SK-N-SH treated with all-trans-retinoic acid at 6 μM for 48 hours (cell line): ENCODE data around the gene FOXE3.

Source experiments
- ATAC-seq: fragments of 200-7000 bp; cut with Tn5 transposase; 3 replicates; pipeline ENCODE4 v1.9.1; 2020; ENCODE audit warnings: mild to moderate bottlenecking, moderate library complexity
- ARNTL ChIP-seq: fragments of 450-650 bp; formaldehyde crosslinking; IDR thresholded peaks from 2 replicates; pipeline ENCODE4 v1.5.0; 2020; ENCODE audit warnings: low read depth, mild to moderate bottlenecking, moderate library complexity, borderline replicate concordance
- BACH2 ChIP-seq: fragments of 250-450 bp; sonication (Bioruptor Pico); IDR thresholded peaks from 2 replicates; pipeline ENCODE4 v1.9.0; 2021; ENCODE audit warnings: mild to moderate bottlenecking, borderline replicate concordance
- CSDC2 ChIP-seq: fragments of 250-450 bp; sonication (Bioruptor Pico); IDR thresholded peaks from 2 replicates; pipeline ENCODE4 v1.5.0; 2020; ENCODE audit warnings: mild to moderate bottlenecking, moderate library complexity
- ESRRG ChIP-seq: fragments of 250-450 bp; sonication (Bioruptor Pico); IDR thresholded peaks from 2 replicates; pipeline ENCODE4 v1.6.1; 2021; ENCODE audit warnings: mild to moderate bottlenecking
- GLIS3 ChIP-seq: fragments of 250-450 bp; sonication (Bioruptor Pico); IDR thresholded peaks from 2 replicates; pipeline ENCODE4 v1.5.0; 2020; ENCODE audit warnings: mild to moderate bottlenecking, moderate library complexity
- OSR1 ChIP-seq: fragments of 250-450 bp; sonication (Bioruptor Pico); IDR thresholded peaks from 2 replicates; pipeline ENCODE4 v1.8.0; 2022; ENCODE audit warnings: moderate library complexity, mild to moderate bottlenecking, inconsistent platforms
- PPARA ChIP-seq: fragments of 250-450 bp; sonication (Bioruptor Pico); IDR thresholded peaks from 2 replicates; pipeline ENCODE4 v1.5.0; 2020; ENCODE audit warnings: mild to moderate bottlenecking, borderline replicate concordance
- RARB ChIP-seq: fragments of 250-450 bp; sonication (Bioruptor Pico); IDR thresholded peaks from 2 replicates; pipeline ENCODE4 v1.8.0; 2021; ENCODE audit warnings: mild to moderate bottlenecking, moderate library complexity
- SNAI2 ChIP-seq: fragments of 250-450 bp; sonication (Bioruptor Pico); IDR thresholded peaks from 2 replicates; pipeline ENCODE4 v1.5.0; 2020; ENCODE audit warnings: mild to moderate bottlenecking, moderate library complexity
- TCF4 ChIP-seq: fragments of 250-450 bp; sonication (Bioruptor Pico); IDR thresholded peaks from 2 replicates; pipeline ENCODE4 v1.8.0; 2021; ENCODE audit warnings: mild to moderate bottlenecking, moderate library complexity, borderline replicate concordance
- TOX ChIP-seq: fragments of 250-450 bp; sonication (Bioruptor Pico); IDR thresholded peaks from 2 replicates; pipeline ENCODE4 v1.8.0; 2021; ENCODE audit warnings: mild to moderate bottlenecking, moderate library complexity, borderline replicate concordance
- ZC3H10 ChIP-seq: fragments of 250-450 bp; sonication (Bioruptor Pico); IDR thresholded peaks from 2 replicates; pipeline ENCODE4 v1.5.1; 2021; ENCODE audit warnings: mild to moderate bottlenecking, moderate library complexity
- ZFP3 ChIP-seq: fragments of 250-450 bp; sonication (Bioruptor Pico); IDR thresholded peaks from 2 replicates; pipeline ENCODE4 v1.5.0; 2020; ENCODE audit warnings: mild to moderate bottlenecking, moderate library complexity
- ZNF565 ChIP-seq: fragments of 450-650 bp; formaldehyde crosslinking; conservative IDR thresholded peaks from 2 replicates; pipeline ENCODE4 v1.5.0; 2020; ENCODE audit warnings: low read depth, mild to moderate bottlenecking, moderate library complexity
- ZNF70 ChIP-seq: fragments of 450-650 bp; formaldehyde crosslinking; IDR thresholded peaks from 2 replicates; pipeline ENCODE4 v1.5.0; 2020; ENCODE audit warnings: mild to moderate bottlenecking, moderate library complexity
- ZNF8 ChIP-seq: fragments of 450-650 bp; formaldehyde crosslinking; IDR thresholded peaks from 2 replicates; pipeline ENCODE4 v1.5.0; 2020; ENCODE audit warnings: mild to moderate bottlenecking, moderate library complexity
- TF ChIP-seq, protein P1 (sequence below): fragments of 250-450 bp; sonication (Bioruptor Pico); IDR thresholded peaks from 2 replicates; pipeline ENCODE4 v1.8.0; 2021; ENCODE audit warnings: low read depth, mild to moderate bottlenecking, moderate library complexity, borderline replicate concordance
- TF ChIP-seq, protein P2 (sequence below): fragments of 250-450 bp; sonication (Bioruptor Pico); IDR thresholded peaks from 2 replicates; pipeline ENCODE4 v1.5.1; 2021; ENCODE audit warnings: mild to moderate bottlenecking, moderate library complexity
- TF ChIP-seq, protein P3 (sequence below): fragments of 250-450 bp; sonication (Bioruptor Pico); IDR thresholded peaks from 2 replicates; pipeline ENCODE4 v1.5.1; 2020; ENCODE audit warnings: low read depth, mild to moderate bottlenecking, moderate library complexity

The FOXE3 gene

GRCh38 chr1:47444562-47445465 lies 28.7 kb downstream of the FOXE3 start (continued):
- TF ChIP-seq, protein P1, sequence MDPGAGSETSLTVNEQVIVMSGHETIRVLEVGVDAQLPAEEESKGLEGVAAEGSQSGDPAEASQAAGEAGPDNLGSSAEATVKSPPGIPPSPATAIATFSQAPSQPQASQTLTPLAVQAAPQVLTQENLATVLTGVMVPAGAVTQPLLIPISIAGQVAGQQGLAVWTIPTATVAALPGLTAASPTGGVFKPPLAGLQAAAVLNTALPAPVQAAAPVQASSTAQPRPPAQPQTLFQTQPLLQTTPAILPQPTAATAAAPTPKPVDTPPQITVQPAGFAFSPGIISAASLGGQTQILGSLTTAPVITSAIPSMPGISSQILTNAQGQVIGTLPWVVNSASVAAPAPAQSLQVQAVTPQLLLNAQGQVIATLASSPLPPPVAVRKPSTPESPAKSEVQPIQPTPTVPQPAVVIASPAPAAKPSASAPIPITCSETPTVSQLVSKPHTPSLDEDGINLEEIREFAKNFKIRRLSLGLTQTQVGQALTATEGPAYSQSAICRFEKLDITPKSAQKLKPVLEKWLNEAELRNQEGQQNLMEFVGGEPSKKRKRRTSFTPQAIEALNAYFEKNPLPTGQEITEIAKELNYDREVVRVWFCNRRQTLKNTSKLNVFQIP, result no peak
- TF ChIP-seq SNAI2 (CRISPR knock-in tag) (no peak), ZNF8 (CRISPR knock-in tag) (no peak), ZC3H10 (CRISPR knock-in tag) (no peak)
- TF ChIP-seq, protein P2, sequence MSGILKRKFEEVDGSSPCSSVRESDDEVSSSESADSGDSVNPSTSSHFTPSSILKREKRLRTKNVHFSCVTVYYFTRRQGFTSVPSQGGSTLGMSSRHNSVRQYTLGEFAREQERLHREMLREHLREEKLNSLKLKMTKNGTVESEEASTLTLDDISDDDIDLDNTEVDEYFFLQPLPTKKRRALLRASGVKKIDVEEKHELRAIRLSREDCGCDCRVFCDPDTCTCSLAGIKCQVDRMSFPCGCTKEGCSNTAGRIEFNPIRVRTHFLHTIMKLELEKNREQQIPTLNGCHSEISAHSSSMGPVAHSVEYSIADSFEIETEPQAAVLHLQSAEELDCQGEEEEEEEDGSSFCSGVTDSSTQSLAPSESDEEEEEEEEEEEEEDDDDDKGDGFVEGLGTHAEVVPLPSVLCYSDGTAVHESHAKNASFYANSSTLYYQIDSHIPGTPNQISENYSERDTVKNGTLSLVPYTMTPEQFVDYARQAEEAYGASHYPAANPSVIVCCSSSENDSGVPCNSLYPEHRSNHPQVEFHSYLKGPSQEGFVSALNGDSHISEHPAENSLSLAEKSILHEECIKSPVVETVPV (CRISPR knock-in tag), result no peak

DNA sequence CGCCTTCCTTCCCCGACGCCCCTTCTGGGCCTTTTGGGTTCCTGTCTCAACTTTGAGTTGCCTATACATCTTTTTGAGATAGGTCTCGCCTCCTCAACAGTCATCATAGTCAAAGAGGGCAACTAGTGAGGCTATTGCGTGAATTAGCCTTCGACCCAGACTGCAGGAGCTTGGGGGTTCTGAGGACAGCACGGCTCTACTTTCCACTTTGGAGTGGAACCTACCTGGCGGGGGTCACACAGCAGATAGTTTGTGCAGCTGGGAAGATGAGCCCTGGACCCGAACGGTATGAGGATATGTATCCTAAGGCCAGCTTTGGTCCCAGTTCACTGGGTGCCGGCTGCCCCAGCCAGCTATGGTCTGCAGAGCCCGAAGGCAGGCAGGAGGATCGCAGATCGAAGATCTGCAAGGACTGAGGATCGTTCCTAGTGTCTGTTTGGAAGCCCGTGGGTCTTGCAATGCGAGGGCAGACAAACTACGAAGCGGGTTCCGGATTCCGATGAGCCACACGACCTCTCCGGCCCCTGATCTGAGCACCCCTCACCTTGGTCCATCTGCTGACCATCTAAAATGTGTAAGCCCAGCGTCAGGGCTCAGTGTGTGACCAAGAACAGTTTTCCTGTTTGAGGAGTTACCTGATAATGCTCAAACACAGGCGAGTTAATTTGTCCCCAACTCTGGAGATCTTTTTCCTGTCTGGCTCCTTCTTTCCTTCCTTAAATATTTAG lies 29.9 kb downstream of the FOXE3 start:
- TF ChIP-seq, protein P3, sequence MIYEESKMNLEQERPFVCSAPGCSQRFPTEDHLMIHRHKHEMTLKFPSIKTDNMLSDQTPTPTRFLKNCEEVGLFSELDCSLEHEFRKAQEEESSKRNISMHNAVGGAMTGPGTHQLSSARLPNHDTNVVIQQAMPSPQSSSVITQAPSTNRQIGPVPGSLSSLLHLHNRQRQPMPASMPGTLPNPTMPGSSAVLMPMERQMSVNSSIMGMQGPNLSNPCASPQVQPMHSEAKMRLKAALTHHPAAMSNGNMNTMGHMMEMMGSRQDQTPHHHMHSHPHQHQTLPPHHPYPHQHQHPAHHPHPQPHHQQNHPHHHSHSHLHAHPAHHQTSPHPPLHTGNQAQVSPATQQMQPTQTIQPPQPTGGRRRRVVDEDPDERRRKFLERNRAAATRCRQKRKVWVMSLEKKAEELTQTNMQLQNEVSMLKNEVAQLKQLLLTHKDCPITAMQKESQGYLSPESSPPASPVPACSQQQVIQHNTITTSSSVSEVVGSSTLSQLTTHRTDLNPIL, result no peak
- no peak for ATAC-seq

- TF ChIP-seq SNAI2 (CRISPR knock-in tag), result no peak
- no peak for TF ChIP-seq GLIS3 (CRISPR knock-in tag)
- no peak for TF ChIP-seq TCF4 (CRISPR knock-in tag)
- TF ChIP-seq TOX (CRISPR knock-in tag), result no peak
- TF ChIP-seq ZNF565 (CRISPR knock-in tag), result no peak
- no peak for TF ChIP-seq CSDC2 (CRISPR knock-in tag)
- TF ChIP-seq, protein P2 (CRISPR knock-in tag), result no peak
- TF ChIP-seq, protein P3, result no peak
- TF ChIP-seq ZNF8 (CRISPR knock-in tag), result no peak
- no peak for TF ChIP-seq ESRRG (CRISPR knock-in tag)
- TF ChIP-seq, protein P1, result no peak
- no peak for TF ChIP-seq PPARA
- TF ChIP-seq ZFP3 (CRISPR knock-in tag), result no peak
- no peak for TF ChIP-seq ZC3H10 (CRISPR knock-in tag)
- TF ChIP-seq RARB, result no peak
- no peak for TF ChIP-seq OSR1 (CRISPR knock-in tag)
- no peak for TF ChIP-seq ZNF70
- no peak for TF ChIP-seq BACH2 (CRISPR knock-in tag)
- no peak for TF ChIP-seq ARNTL
Observed at GRCh38 chr1:47448462-47449222, 32.6 kb downstream of the FOXE3 start.

More at GRCh38 chr1:47448462-47449222, 32.6 kb downstream of the FOXE3 start:
- no peak for ATAC-seq
